SU-DHL-6 (cell line): ENCODE measurements around the gene OR10V1.

Experiments
- EZH2phosphoT487 ChIP-seq: fragments of 200-600 bp; sonication (generic), shearing (Covaris generic); conservative IDR thresholded peaks from 2 replicates; pipeline ENCODE4 v1.6.1; 2018; ENCODE audit warnings: mild to moderate bottlenecking, antibody characterized with exemption, low read length, moderate library complexity, mixed read lengths
- TF ChIP-seq, protein P1 (sequence below): fragments of 200-600 bp; sonication (generic); IDR thresholded peaks from one replicate; pipeline ENCODE4 v1.5.1; 2017; ENCODE audit warnings: antibody characterized with exemption, mild to moderate bottlenecking, low read length, moderate library complexity; ENCODE audit not compliant: insufficient read depth, poor library complexity, severe bottlenecking

DNA sequence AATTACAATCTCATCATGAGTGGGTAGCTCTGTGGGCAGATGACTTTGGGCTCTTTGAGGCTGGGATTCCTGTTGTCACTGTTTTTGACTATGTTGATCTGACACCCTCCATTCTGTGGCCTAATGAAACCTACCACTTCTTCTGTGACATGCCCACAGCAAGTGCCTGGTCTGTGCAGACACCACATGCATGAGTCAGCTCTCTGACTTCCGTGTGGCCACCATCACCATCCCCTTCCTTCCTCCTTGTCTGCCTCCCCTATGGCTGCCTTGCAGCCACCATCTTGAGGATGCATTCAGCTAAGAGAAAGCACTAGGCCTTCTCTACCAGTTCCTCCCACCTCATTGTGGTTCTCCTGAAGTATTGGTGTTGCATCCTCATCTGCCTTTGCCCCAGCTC lies 15.3 kb upstream of the OR10V1 start:
- TF ChIP-seq, protein P1, sequence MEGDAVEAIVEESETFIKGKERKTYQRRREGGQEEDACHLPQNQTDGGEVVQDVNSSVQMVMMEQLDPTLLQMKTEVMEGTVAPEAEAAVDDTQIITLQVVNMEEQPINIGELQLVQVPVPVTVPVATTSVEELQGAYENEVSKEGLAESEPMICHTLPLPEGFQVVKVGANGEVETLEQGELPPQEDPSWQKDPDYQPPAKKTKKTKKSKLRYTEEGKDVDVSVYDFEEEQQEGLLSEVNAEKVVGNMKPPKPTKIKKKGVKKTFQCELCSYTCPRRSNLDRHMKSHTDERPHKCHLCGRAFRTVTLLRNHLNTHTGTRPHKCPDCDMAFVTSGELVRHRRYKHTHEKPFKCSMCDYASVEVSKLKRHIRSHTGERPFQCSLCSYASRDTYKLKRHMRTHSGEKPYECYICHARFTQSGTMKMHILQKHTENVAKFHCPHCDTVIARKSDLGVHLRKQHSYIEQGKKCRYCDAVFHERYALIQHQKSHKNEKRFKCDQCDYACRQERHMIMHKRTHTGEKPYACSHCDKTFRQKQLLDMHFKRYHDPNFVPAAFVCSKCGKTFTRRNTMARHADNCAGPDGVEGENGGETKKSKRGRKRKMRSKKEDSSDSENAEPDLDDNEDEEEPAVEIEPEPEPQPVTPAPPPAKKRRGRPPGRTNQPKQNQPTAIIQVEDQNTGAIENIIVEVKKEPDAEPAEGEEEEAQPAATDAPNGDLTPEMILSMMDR, result no peak
- no peak for TF ChIP-seq EZH2phosphoT487
